ENCODE results near the gene SEMA4D. TPM values are rescaled to one million over a fixed set of nuclear protein-coding genes. Genes with fewer than 3 reads are reported as not detected.
A peak's percentile ranks its signal among the peaks of the same experiment; 100 is the strongest.

SEMA4D gene
- total RNA-seq, 3 donors from 2014 or later (not counting 1 experiment from before 2014, with no cell fraction given), result 354 to 448 (median 420) TPM

GRCh38 chr9:89388084-89388867 is 109.6 kb downstream of the SEMA4D start:
- Mint-ChIP-seq H3K27ac (peak overlapping the region in 1 of 2 donors; percentile 47), H3K27me3 (ENCODE audit: low read depth in 2 of 2) (no peaks in the 10 kb centered on the region), H3K9me3 (no peaks in the 10 kb centered on the region), H3K4me1 (peaks cover 1 to 12% of the 10 kb centered on the region in 2 donors), H3K36me3 (no peaks in the 10 kb centered on the region), H3K4me3 (no peak overlapping the region)
- no peaks in the 10 kb centered on the region for H3K27me3 ChIP-seq (ENCODE audit: control insufficient read depth, insufficient read depth, low read length)
- H3K27ac ChIP-seq (ENCODE audit: low read length), result peak overlapping the region; percentile 18
- no peak overlapping the region for H3K4me3 ChIP-seq (ENCODE audit: low read length)
- H3K9me3 ChIP-seq (ENCODE audit: control insufficient read depth, insufficient read depth, low read length), result no peaks in the 10 kb centered on the region
- H3K4me1 ChIP-seq (ENCODE audit: control insufficient read depth, insufficient read depth, low read length), result peaks cover 14% of the 10 kb centered on the region
- 83% methylated on average over 18 of the region's 19 CpGs for WGBS (ENCODE audit: insufficient coverage)
- intact Hi-C loops (cut with micrococcal nuclease), result no loop called here
- ATAC-seq, result peak; percentile 44 to 70 (median 52)
- H3K36me3 ChIP-seq (ENCODE audit: control insufficient read depth, insufficient read depth, low read length), result peaks cover 99% of the 10 kb centered on the region
- TF ChIP-seq CTCF (IDR thresholded peaks at IDR 0.05), result no peak
- DNase-seq, result no peak

GRCh38 chr9:89387197-89387849 is 110.6 kb downstream of the SEMA4D start:
- Mint-ChIP-seq H3K27me3 (ENCODE audit: low read depth in 2 of 2) (no peaks in the 10 kb centered on the region), H3K4me3 (no peak overlapping the region), H3K9me3 (no peaks in the 10 kb centered on the region), H3K4me1 (peaks cover 5 to 16% of the 10 kb centered on the region in 2 donors), H3K27ac (peak overlapping the region in 1 of 2 donors; percentile 59), H3K36me3 (no peaks in the 10 kb centered on the region)
- TF ChIP-seq CTCF (IDR thresholded peaks at IDR 0.05), result no peak
- DNase-seq (no peak), ATAC-seq (no peak)
- Histone ChIP-seq H3K36me3 (ENCODE audit: control insufficient read depth, insufficient read depth, low read length) (peaks cover 95% of the 10 kb centered on the region), H3K27ac (ENCODE audit: low read length) (no peak overlapping the region), H3K4me1 (ENCODE audit: control insufficient read depth, insufficient read depth, low read length) (peaks cover 14% of the 10 kb centered on the region), H3K27me3 (ENCODE audit: control insufficient read depth, insufficient read depth, low read length) (no peaks in the 10 kb centered on the region), H3K4me3 (ENCODE audit: low read length) (no peak overlapping the region), H3K9me3 (ENCODE audit: control insufficient read depth, insufficient read depth, low read length) (no peaks in the 10 kb centered on the region)
- intact Hi-C loops (cut with micrococcal nuclease), result no loop called here
- 96% methylated on average over 19 of the region's 20 CpGs for WGBS (ENCODE audit: insufficient coverage)

- Histone ChIP-seq H3K27me3 (ENCODE audit: control insufficient read depth, insufficient read depth, low read length) (no peaks in the 10 kb centered on the region), H3K4me1 (ENCODE audit: control insufficient read depth, insufficient read depth, low read length) (peaks cover 14% of the 10 kb centered on the region), H3K36me3 (ENCODE audit: control insufficient read depth, insufficient read depth, low read length) (peaks cover 95% of the 10 kb centered on the region), H3K9me3 (ENCODE audit: control insufficient read depth, insufficient read depth, low read length) (no peaks in the 10 kb centered on the region), H3K4me3 (ENCODE audit: low read length) (no peak overlapping the region), H3K27ac (ENCODE audit: low read length) (no peak overlapping the region)
- Mint-ChIP-seq H3K4me1 (peaks cover 5 to 16% of the 10 kb centered on the region in 2 donors), H3K4me3 (no peak overlapping the region), H3K9me3 (no peaks in the 10 kb centered on the region), H3K27ac (peak overlapping the region in 1 of 2 donors; percentile 63), H3K36me3 (no peaks in the 10 kb centered on the region), H3K27me3 (ENCODE audit: low read depth in 2 of 2) (no peaks in the 10 kb centered on the region)
- ATAC-seq, result no peak
- WGBS (ENCODE audit: insufficient coverage), result 71% methylated on average over 11 of the region's 11 CpGs
- intact Hi-C loops (cut with micrococcal nuclease), result no loop called here
- no peak for DNase-seq
- TF ChIP-seq CTCF (IDR thresholded peaks at IDR 0.05), result no peak
Observed at GRCh38 chr9:89386797-89387196, 111.1 kb downstream of the SEMA4D start.
